GM12878 (cell line): ENCODE results near the gene TAF13. TPM values are rescaled to one million over a fixed set of nuclear protein-coding genes. Genes with fewer than 3 reads are reported as not detected.

Source experiments
- ATAC-seq: fragments of 200-7000 bp; cut with Tn5 transposase; 3 replicates; pipeline ENCODE4 v1.9.1; 2020; ENCODE audit warnings: mild to moderate bottlenecking, moderate library complexity
- BruUV-seq: library from RNA; stranded (reverse); fragments of 400-500 nt; replicated peaks from 2 replicates; lab custom pipeline; 2021; lab: Mats Ljungman, UMichigan
- CTCF ChIA-PET: fragments of 300-600 bp; sonication (Branson Sonifier 250); formaldehyde crosslinking; extraction: SDS; loops from one replicate; lab custom pipeline; 2021; ENCODE audit warnings: inconsistent platforms; lab: Yijun Ruan, JAX
- POLR2A ChIA-PET: fragments of 350-600 bp; formaldehyde crosslinking; extraction: SDS; loops from one replicate; lab custom pipeline; 2021; ENCODE audit warnings: inconsistent platforms; lab: Charles Lee
- RAD21 ChIA-PET: fragments of 300-600 bp; sonication (Branson Sonifier 250); formaldehyde crosslinking; loops from one replicate; lab custom pipeline; 2023; ENCODE audit warnings: antibody characterized with exemption; ENCODE audit not compliant: unreplicated experiment; lab: Charles Lee
- SMC1A ChIA-PET: fragments of 300-600 bp; sonication (Branson Sonifier 250); formaldehyde crosslinking; loops from one replicate; lab custom pipeline; 2023; ENCODE audit not compliant: unreplicated experiment, uncharacterized antibody; lab: Charles Lee
- DNase-seq: peaks from one replicate; pipeline ENCODE4 v3.0.0-alpha.2; 2011; ENCODE audit warnings: low read depth, low spot score
- FAIRE-seq: peaks from 3 replicates; lab custom pipeline; 2011; peaks lifted over from hg19 to GRCh38; lab: Jason Lieb, UNC
- H2AFZ ChIP-seq: 2 replicates; pipeline ENCODE4 v1.6.0; 2011; ENCODE audit warnings: low read depth, low read length, control low read depth; ENCODE audit not compliant: control insufficient read depth
- H3K27ac ChIP-seq: 2 replicates; pipeline ENCODE4 v1.5.1; 2011; ENCODE audit warnings: control low read depth; ENCODE audit not compliant: control insufficient read depth, insufficient read depth
- H3K27me3 ChIP-seq, 2 experiments: replicated peaks in 1 of 2; 2 replicates each; pipeline versions ENCODE4 v1.6.0 to v1.6.1; 2011; ENCODE audit warnings: low read length in 1 of 2; ENCODE audit not compliant: control insufficient read depth in 2 of 2, insufficient read depth in 2 of 2
- H3K36me3 ChIP-seq, 2 experiments: 2 replicates each; pipeline ENCODE4 v1.5.1; 2011; ENCODE audit warnings: low read length in 1 of 2; ENCODE audit not compliant: control insufficient read depth in 2 of 2, insufficient read depth in 2 of 2
- H3K4me1 ChIP-seq: 2 replicates; pipeline ENCODE4 v1.6.1; 2011; ENCODE audit warnings: mild to moderate bottlenecking, low read length, moderate library complexity, mixed read lengths; ENCODE audit not compliant: control insufficient read depth, insufficient read depth
- H3K4me2 ChIP-seq: 2 replicates; pipeline ENCODE4 v1.6.0; 2011; ENCODE audit warnings: control low read depth; ENCODE audit not compliant: control insufficient read depth, insufficient read depth
- H3K4me3 ChIP-seq: fragments of 200-600 bp; sonication (generic); 2 replicates; pipeline ENCODE4 v1.5.1; 2016
- H3K79me2 ChIP-seq: 2 replicates; pipeline ENCODE4 v1.6.0; 2011; ENCODE audit warnings: low read length; ENCODE audit not compliant: control insufficient read depth, insufficient read depth
- H3K9ac ChIP-seq: 2 replicates; pipeline ENCODE4 v1.8.0; 2011; ENCODE audit warnings: low read length, control low read depth, mixed read lengths; ENCODE audit not compliant: control insufficient read depth, insufficient read depth
- H3K9me3 ChIP-seq: replicated peaks from 3 replicates; pipeline ENCODE4 v1.5.1; 2011; ENCODE audit warnings: mild to moderate bottlenecking, low read length; ENCODE audit not compliant: control insufficient read depth, insufficient read depth
- H4K20me1 ChIP-seq: 2 replicates; pipeline ENCODE4 v1.6.0; 2011; ENCODE audit not compliant: control insufficient read depth, insufficient read depth
- BACH1 ChIP-seq: fragments of 450-650 bp; IDR thresholded peaks from 2 replicates; pipeline ENCODE4 v1.6.1; 2017; ENCODE audit warnings: mild to moderate bottlenecking, borderline replicate concordance
- CBFB ChIP-seq: IDR thresholded peaks from 2 replicates; pipeline ENCODE4 v1.6.1; 2016; ENCODE audit warnings: antibody characterized with exemption, low read depth
- FOXM1 ChIP-seq: IDR thresholded peaks from 2 replicates; pipeline ENCODE4 v1.6.1; 2012; ENCODE audit warnings: low read depth, mild to moderate bottlenecking, inconsistent platforms, low read length, moderate library complexity
- HSF1 ChIP-seq: fragments of 150-350 bp; IDR thresholded peaks from 2 replicates; pipeline ENCODE4 v1.6.1; 2014; ENCODE audit warnings: mild to moderate bottlenecking, low read depth, low read length
- IRF3 ChIP-seq: fragments of 450-650 bp; IDR thresholded peaks from 2 replicates; pipeline ENCODE4 v1.6.1; 2014; ENCODE audit warnings: mild to moderate bottlenecking
- KLF5 ChIP-seq: fragments of 450-650 bp; IDR thresholded peaks from 2 replicates; pipeline ENCODE4 v1.6.1; 2014; ENCODE audit warnings: mild to moderate bottlenecking; ENCODE audit not compliant: partially characterized antibody
- MAX ChIP-seq: IDR thresholded peaks from 2 replicates; pipeline ENCODE4 v1.6.1; 2012; ENCODE audit warnings: low read depth, low read length, improper control_type of control experiment
- RBBP5 ChIP-seq: fragments of 200-600 bp; sonication (generic); conservative IDR thresholded peaks from 2 replicates; pipeline ENCODE4 v1.6.1; 2016
- SKIL ChIP-seq: fragments of 450-650 bp; IDR thresholded peaks from 2 replicates; pipeline ENCODE4 v1.6.1; 2017; ENCODE audit warnings: mild to moderate bottlenecking, low read depth, inconsistent platforms; ENCODE audit not compliant: poor library complexity, severe bottlenecking
- SUZ12 ChIP-seq: fragments of 200-600 bp; sonication (generic); IDR thresholded peaks from one replicate; pipeline ENCODE4 v1.6.1; 2018; ENCODE audit warnings: antibody characterized with exemption, mild to moderate bottlenecking; ENCODE audit not compliant: unreplicated experiment
- YY1 ChIP-seq: IDR thresholded peaks from 2 replicates; pipeline ENCODE4 v1.6.1; 2011; ENCODE audit warnings: low read depth, mild to moderate bottlenecking, low read length
- ZBTB11 ChIP-seq: fragments of 450-650 bp; formaldehyde crosslinking; IDR thresholded peaks from 2 replicates; pipeline ENCODE4 v1.5.0; 2022; ENCODE audit warnings: mild to moderate bottlenecking, missing genetic modification characterization
- WGBS: methylation state at CpG from one replicate; pipeline ENCODE4 v1.1.6; 2016; ENCODE audit warnings: low lambda C conversion rate; ENCODE audit not compliant: insufficient replicate concordance, insufficient coverage; ENCODE audit errors: missing lambda C conversion rate; 5-methylcytosine and 5-hydroxymethylcytosine counted together
- in situ Hi-C: fragments of 300-500 bp; cut with MboI; formaldehyde crosslinking; loops from 9 replicates; pipeline ENCODE4 v1.14.3; 2018; ENCODE audit warnings: mixed read lengths
- intact Hi-C: fragments of 100-400 bp; cut with micrococcal nuclease; formaldehyde crosslinking; loops from one replicate; pipeline ENCODE4 v1.14.2; 2022; ENCODE audit not compliant: unreplicated experiment
- polyA plus RNA-seq, 11 experiments: library from polyadenylated mRNA; depleted of rRNA in 4 of 11; unstranded in 6 of 11; stranded (reverse) in 5 of 11; fragments of >200 nt; fragmentation: Nextera tagmentation in 4 of 11; fragmentation: Illumina TruSeq in 1 of 11; extraction: Ambion mirVana in 4 of 11; extraction: Trizol in 1 of 11; gene quantifications; 1 replicate in 1 of 11; 2 replicates in 10 of 11; pipeline versions ENCODE4 v1.2.1 to v1.2.3, GENCODE V29; 2011 to 2016; ENCODE audit warnings: inconsistent platforms in 2 of 11, missing spikeins in 2 of 11, low read depth in 1 of 11
- total RNA-seq, 4 experiments: library from RNA; depleted of rRNA in 3 of 4; stranded (reverse); fragments of >200 nt in 3 of 4; fragmentation: Illumina TruSeq in 1 of 4; extraction: Trizol in 1 of 4; gene quantifications; 2 replicates each; pipeline versions ENCODE4 v1.2.1 to v1.2.3, GENCODE V29; 2013 to 2021

The TAF13 gene
- total and polyA plus RNA-seq, 10 of the 15 experiments (the other 5 are each of a cell fraction or from before 2014, with no cell fraction given): 8.1 to 30.6 (median 18.0) TPM

- TF ChIP-seq SKIL (no peak), ZBTB11 (CRISPR knock-in tag) (no peak), RBBP5 (no peak), BACH1 (no peak), FOXM1 (no peak)
Measured at GRCh38 chr1:109067883-109068282, 7.9 kb downstream of the TAF13 start (continued).

GRCh38 chr1:109065137-109065536 lies 10.7 kb downstream of the TAF13 start:
- in situ Hi-C loops: no loop called here
- FAIRE-seq (no peak), DNase-seq (no peak), ATAC-seq (no peak)
- no peaks in the 10 kb centered on the region for H3K79me2 ChIP-seq
- H4K20me1 ChIP-seq: no peaks in the 10 kb centered on the region
- intact Hi-C loops: no loop called here
- ChIA-PET RAD21 (no interaction called here), SMC1A (interaction anchor here (0.7 kb wide), 1 partner anchor 100 kb away, joined by 3 read pairs; no protein-coding TSS in a partner anchor), CTCF (interaction anchor here (0.7 to 1.1 kb wide), 2 partner anchors 18 to 1650 kb away, joined by 3 read pairs; no protein-coding TSS in a partner anchor), POLR2A (no interaction called here)
- 83% methylated on average over 3 of the region's 3 CpGs for WGBS
- no peak overlapping the region for H3K4me2 ChIP-seq
- H3K27me3 ChIP-seq: no peaks in the 10 kb centered on the region
- no peak overlapping the region for H3K9ac ChIP-seq
- no peaks in the 10 kb centered on the region for H3K4me1 ChIP-seq
- no peaks in the 10 kb centered on the region for H3K9me3 ChIP-seq
- no peak overlapping the region for H2AFZ ChIP-seq
- H3K4me3 ChIP-seq: no peak overlapping the region
- peaks cover 0 to 4% of the 10 kb centered on the region in 2 experiments; a peak in 1 of 4 replicates for H3K36me3 ChIP-seq
- H3K27ac ChIP-seq: no peak overlapping the region
- no TSS peak for BruUV-seq
- no peak for TF ChIP-seq MAX
- no peak for TF ChIP-seq CBFB
- TF ChIP-seq YY1: no peak
- TF ChIP-seq SUZ12: no peak
- no peak for TF ChIP-seq HSF1
- no peak for TF ChIP-seq IRF3
- no peak for TF ChIP-seq KLF5
